Nucleus accumbens (tissue), 56 donors: ENCODE data around the gene UBP1.
"Not testable (repeated sequence)": the region's sequence is repeated elsewhere in the genome, so short reads cannot be mapped to it uniquely, and the experiment has no call there.

Experiments used
- DNase-seq, 56 donors: peaks; one replicate each; lab custom pipeline; 2025; lab: John Stamatoyannopoulos, UW

The UBP1 gene

GRCh38 chr3:33440328-33441224 is at the start of gene UBP1:
TSS of gene UBP1 (minus strand) at chr3:33440405. CDS start at chr3:33439848, 557 bp downstream.
- peak; percentile 89 to 100 (median 99) for DNase-seq

- no peak for DNase-seq
Measured at GRCh38 chr3:33488683-33489082, 48.5 kb upstream of the UBP1 start.

- DNase-seq = no peak
Measured at GRCh38 chr3:33488246-33488645, 48.0 kb upstream of the UBP1 start.

GRCh38 chr3:33482111-33482521 is 41.9 kb upstream of the UBP1 start:
- DNase-seq = no peak

- no peak for DNase-seq
Measured at GRCh38 chr3:33474896-33475295, 34.7 kb upstream of the UBP1 start.

GRCh38 chr3:33473813-33474212 is 33.6 kb upstream of the UBP1 start:
- no peak for DNase-seq

GRCh38 chr3:33467786-33468185 is 27.6 kb upstream of the UBP1 start:
- DNase-seq = no peak

- no peak for DNase-seq
Measured at GRCh38 chr3:33461097-33461496, 20.9 kb upstream of the UBP1 start.

GRCh38 chr3:33459577-33459976 is 19.4 kb upstream of the UBP1 start:
- DNase-seq = not testable (repeated sequence)

GRCh38 chr3:33458446-33458845 is 18.2 kb upstream of the UBP1 start:
- DNase-seq = no peak

- no peak for DNase-seq
Measured at GRCh38 chr3:33456756-33457155, 16.6 kb upstream of the UBP1 start.

GRCh38 chr3:33453331-33453761 is 13.1 kb upstream of the UBP1 start:
- no peak for DNase-seq

- DNase-seq = not testable (repeated sequence)
Measured at GRCh38 chr3:33451994-33452393, 11.8 kb upstream of the UBP1 start.

- no peak for DNase-seq
Measured at GRCh38 chr3:33447958-33448357, 7.8 kb upstream of the UBP1 start.

- DNase-seq = not testable (repeated sequence)
Measured at GRCh38 chr3:33447256-33447625, 7.0 kb upstream of the UBP1 start.

GRCh38 chr3:33442190-33442589 is 2.0 kb upstream of the UBP1 start:
- DNase-seq = no peak

GRCh38 chr3:33441225-33441976 is 1.2 kb upstream of the UBP1 start:
- peak in 8 of 56 donors; percentile 26 to 75 (median 59) for DNase-seq

- peak in 42 of 56 donors; percentile 1 to 68 (median 44) for DNase-seq
Measured at GRCh38 chr3:33439546-33440327, 468 bp downstream of the UBP1 start.

- DNase-seq = peak in 1 of 56 donors; percentile 26
Measured at GRCh38 chr3:33438881-33439545, 1.2 kb downstream of the UBP1 start.

- no peak for DNase-seq
Measured at GRCh38 chr3:33438284-33438668, 1.9 kb downstream of the UBP1 start.
